HG03342 (cell line): ENCODE results near the gene FBXL17.
A peak's percentile ranks its signal among the peaks of the same experiment; 100 is the strongest.
"Not testable (repeated sequence)": the region's sequence is repeated elsewhere in the genome, so short reads cannot be mapped to it uniquely, and the experiment has no call there.

Experiments
- ATAC-seq: cut with Tn5 transposase; IDR thresholded peaks from one replicate; pipeline ENCODE4 v1.9.1; 2021; ENCODE audit warnings: mild to moderate bottlenecking, moderate library complexity; ENCODE audit not compliant: unreplicated experiment

The FBXL17 gene

DNA sequence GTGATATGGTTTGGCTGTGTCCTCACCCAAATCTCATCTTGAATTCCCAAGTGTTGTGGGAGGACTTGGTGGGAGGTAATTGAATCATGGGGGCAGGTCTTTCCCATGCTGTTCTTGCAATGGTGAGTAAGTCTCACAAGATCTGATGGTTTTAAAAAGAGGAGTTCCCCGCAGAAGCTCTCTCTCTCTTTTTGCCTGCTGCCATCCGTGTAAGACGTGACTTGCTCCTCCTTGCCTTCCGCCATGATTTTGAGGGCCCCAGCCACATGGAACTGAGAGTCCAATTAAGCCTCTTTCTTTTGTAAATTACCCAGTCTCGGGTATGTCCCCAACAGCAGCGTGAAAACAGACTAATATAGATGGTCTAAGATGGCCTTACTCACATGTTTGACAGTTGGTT is 210.1 kb downstream of the FBXL17 start:
- no peak for ATAC-seq

- ATAC-seq, result no peak
These were observed 213.0 kb downstream of the FBXL17 start for GRCh38 chr5:108168915-108169314.

GRCh38 chr5:108167174-108167573 is 214.7 kb downstream of the FBXL17 start:
- ATAC-seq, result no peak

DNA sequence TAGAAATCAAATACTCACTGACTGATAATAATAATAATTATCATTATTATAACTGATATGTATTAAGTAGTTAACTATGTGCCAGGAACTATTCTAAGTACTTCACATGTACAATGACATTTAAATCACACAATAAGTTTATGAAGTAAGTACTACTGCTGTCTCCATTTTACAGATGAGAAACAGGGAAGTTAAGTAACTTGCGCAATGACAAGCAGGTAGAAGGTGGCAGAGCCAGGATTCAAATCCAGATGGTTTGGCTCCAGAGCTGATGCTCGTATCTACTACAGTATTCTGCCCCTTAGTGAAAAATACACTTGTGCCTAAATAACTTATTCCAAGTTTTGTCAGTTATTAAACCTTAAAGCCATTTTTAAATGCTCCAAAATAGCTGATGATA is 217.3 kb downstream of the FBXL17 start:
- no peak for ATAC-seq

DNA sequence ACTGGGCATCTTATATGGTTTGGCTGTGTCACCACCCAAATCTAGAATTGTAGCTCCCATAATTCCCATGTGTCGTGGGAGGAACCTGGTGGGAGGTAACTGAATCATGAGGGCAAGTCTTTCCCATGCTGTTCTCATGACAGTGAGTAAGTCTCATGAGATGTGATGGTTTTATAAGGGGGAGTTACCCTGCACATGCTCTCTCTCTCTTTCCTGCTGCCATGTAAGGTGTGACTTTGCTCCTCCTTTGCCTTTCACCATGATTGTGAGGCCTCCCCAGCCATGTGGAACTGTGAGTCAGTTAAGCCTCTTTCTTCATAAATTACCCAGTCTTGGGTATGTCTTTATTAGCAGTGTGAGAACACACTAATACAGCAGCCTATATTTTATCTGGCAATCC is 229.0 kb downstream of the FBXL17 start:
- ATAC-seq, result not testable (repeated sequence)

DNA sequence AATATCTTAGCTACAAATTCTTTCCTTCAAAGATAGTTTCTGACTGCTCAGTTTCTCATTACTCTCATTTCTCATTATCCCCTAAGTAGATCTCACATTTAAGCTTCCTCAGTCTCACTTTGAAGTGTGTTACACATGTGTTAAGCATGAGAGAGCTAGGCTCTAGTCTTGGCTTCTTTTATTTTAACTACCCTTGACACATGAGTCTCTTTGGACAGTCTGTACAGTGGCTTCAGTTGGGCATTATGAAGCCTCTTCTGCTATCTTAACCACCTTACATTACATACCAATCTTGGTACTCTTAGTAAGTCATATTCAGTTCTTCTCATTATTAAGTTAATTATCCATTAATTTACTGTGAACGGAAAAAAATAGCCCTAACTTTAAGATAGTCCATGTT is 232.5 kb downstream of the FBXL17 start:
- ATAC-seq, result no peak

GRCh38 chr5:108148715-108149139 is 233.2 kb downstream of the FBXL17 start:
- peak; percentile 80 for ATAC-seq

- ATAC-seq, result no peak
These were observed 235.7 kb downstream of the FBXL17 start for GRCh38 chr5:108146222-108146621.

- ATAC-seq, result no peak
These were observed 236.5 kb downstream of the FBXL17 start for GRCh38 chr5:108145351-108145750.

DNA sequence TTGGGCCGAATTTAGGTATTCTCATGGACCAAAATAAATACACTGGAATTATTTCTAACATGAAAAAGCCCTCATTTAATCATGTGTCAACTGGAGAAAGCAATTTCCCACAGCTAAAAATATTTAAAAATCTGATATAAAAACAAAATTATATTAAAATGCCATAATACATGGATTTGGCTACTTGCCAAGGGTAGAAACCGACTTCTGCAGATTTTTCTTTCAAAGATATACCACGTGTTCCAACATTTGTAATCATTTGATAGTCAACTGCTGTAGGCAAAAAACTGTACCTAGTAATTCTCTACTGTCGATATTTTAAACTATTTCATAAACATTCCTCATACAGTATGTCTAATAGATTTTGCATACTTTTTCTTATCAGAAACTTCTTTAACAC is 237.6 kb downstream of the FBXL17 start:
- ATAC-seq, result no peak

- no peak for ATAC-seq
These were observed 238.3 kb downstream of the FBXL17 start for GRCh38 chr5:108143581-108143980.

DNA sequence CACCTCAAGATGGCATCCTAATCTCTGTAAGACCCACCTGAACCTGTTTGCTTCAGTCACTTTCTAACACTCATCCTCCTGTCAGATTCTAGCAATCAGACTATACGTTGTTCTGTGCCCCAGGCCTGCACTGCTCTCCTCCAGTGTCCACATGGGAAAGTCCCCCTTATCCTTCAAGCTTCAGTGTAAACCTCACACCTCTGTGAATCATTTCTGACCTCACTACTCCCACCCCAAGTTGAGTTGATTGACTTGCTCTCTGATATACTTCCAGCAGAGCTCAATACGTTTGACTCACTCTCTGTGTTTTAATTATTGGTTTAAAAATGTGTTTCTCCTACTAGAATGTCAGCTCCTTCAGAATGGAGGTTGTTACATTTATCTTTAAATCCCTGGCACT is 240.2 kb downstream of the FBXL17 start:
- ATAC-seq, result peak; percentile 63

DNA sequence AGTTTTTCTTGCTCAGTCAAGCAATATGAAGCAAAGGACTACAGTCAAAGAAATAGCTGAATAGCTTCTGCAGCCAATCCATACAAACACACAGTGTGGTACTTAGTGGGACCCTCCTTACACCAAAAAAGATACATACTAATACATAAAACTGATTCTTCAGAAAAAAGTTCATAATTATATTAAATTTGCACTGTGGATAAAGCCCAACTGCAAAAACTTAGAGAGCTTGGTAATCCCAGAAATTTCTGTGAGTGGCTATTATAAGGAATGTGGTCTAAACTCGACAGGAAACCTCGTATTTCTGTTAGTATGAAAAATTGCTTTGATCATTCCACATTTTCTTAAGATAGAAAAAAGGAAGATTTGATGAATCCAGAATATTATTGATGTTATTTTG is 245.4 kb downstream of the FBXL17 start:
- no peak for ATAC-seq

- no peak for ATAC-seq
These were observed 252.8 kb downstream of the FBXL17 start for GRCh38 chr5:108129129-108129528.

DNA sequence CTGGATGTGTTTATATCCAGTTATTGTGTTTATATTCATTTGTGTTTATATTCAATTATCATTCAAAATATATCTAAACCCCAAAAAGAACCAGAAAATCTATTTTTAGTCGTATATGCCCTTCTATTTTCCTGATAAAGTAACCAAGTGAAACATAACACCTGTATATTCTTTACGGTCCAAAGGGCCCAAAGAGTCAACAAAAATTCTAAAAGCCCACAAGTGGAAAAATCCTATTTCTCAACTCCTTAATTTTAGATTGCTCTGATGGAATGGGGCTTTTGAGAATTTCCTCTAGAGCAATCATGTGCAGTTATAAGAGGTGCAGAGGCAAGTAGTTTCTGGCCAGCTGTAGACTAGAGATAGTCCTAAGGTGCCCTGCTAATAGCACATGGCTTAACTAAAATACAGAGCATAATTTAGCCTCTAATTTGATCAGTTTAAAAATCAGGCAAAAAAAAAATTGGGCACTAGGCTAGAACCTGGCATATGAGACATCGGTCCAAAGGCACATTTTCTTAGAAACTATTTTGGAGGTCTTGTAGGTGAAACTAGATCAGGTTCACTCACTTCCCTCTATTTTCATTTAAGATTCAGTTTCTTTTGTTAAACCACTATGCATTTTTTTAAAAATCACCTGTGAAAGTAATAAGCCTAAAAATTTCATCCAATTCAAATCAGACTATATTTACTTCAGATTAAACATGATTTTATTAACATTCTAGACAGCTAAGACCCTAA is 256.0 kb downstream of the FBXL17 start:
- no peak for ATAC-seq

- ATAC-seq, result no peak
These were observed 257.3 kb downstream of the FBXL17 start for GRCh38 chr5:108124596-108124995.

GRCh38 chr5:108122702-108123101 is 259.2 kb downstream of the FBXL17 start:
- ATAC-seq, result no peak

DNA sequence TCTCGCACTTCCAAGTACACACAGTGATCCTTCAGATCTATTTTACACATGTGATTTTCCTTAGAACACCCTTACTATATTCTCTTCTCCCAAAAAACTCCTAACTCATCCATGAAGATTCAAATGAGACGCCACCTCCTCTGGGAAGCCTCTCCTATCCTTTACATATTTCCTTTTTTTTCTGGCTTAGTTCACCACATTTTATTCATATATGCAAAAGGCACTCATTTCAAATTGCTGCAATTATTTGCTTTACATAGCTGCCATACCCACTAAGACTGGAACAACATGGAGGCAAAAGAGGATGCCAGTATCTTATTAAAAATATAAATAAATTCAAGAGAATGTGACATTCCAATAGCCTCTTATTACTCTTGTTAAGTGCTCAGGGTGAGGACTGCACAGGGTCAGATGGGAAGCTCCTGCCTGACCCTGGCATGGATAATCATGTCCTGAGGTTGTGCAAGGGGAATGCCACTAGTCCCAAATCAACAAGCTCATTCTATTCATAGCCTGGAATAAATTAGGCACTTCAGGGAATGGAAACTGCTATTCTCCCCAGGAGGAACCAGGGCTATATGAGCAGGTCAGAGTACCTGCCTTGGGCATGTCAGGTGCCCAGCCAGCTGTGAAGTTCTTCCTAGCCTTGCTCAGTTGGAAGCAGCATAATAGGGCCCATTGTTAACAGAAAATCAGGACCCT is 262.9 kb downstream of the FBXL17 start:
- no peak for ATAC-seq

DNA sequence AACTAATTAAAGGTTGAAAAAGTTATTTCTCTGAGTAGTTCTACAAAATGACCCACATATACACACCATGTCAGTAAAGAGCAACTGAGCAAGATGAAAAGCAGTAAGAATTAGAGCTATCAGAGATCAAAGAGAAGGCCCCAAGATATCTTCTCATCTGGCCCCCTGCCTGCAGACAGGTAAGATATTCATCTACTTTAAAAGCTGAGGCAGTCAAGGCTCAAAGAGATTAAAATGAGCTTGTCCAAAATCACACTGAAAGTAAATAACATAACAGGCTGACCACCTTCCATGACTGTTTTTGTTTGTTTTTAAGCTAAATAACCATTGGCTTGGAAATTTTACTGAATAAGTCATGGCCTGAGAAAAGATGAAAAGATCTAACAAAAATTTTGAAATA is 266.2 kb downstream of the FBXL17 start:
- no peak for ATAC-seq

DNA sequence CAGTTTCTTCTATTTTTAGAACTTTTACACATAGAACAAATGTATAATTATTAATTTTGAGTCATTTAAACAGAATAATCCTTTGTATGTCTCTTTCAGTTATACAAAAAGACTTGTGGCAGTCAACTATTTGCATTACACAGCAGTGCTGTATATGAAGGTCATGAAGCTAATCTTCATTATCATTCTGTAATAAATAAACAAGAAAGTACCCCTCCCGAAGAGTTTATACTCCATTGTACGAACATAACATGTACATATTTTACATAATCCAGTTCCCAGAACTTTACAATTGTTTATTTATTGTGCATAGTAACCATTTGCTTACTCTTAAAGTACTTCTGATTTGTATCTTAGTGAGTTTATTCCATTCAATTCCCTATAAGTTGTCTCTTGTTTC is 267.9 kb downstream of the FBXL17 start:
- ATAC-seq, result no peak

GRCh38 chr5:108111736-108112135 is 270.2 kb downstream of the FBXL17 start:
- ATAC-seq, result no peak

DNA sequence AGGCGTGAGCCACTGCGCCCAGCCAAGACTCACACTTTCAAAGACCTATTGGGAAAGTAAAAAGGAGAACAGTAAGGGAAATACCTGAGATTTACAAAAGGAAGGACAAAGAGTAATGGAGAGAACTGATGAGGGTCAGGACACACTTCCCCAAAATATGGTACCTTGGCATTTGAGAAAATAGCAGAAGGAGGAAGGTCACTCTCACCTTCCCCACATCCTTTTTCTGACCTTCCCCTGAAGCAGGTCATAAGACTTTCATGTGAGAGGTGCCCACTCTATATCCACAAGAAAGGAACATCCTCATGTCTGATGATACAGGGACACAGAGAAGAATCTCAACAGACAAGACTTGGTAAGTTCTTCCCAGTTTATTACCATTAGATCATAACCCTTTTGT is 272.8 kb downstream of the FBXL17 start:
- ATAC-seq, result no peak

DNA sequence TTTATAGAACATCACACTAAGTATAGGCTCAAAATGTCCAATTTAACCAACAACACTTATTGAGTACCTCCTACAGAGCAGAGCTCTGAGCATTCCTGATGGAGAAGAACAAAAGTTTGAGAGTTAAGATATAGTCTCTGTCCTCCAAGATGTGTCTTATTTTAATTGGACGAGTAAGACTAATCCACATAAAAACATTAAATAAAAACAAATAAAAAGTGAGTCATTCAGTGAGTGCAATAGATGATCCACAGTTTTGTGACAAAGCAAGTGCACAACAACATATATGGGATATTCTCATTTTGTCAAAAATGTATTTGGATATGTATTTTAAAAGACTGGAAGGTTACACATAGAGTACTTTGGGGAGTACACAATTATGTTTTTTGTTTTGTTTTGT is 277.4 kb downstream of the FBXL17 start:
- ATAC-seq, result no peak
